ENCODE data around the gene MAD1L1.
"Not testable (repeated sequence)": the region's sequence is repeated elsewhere in the genome, so short reads cannot be mapped to it uniquely, and the experiment has no call there.

The MAD1L1 gene

DNA sequence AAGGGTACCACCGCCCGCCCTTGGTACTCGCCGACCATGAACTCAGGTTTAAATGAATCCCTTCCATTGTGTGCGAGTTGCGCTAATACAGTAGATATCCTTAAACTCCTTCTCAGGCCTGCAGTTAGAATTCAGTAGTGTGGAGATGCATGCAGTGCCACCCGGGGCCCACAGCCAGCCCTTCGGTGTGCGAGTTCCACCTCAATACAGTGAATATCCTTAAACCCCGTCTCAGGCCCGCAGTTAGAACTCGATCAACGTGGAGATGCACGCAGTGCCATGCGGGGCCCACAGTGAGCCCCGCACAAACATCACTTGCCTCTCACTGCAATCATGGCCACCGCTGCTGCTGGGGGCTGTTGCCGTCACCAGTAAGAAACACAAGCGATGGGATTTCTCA lies 261.9 kb downstream of the MAD1L1 start:
- no peak for DNase-seq
- Histone ChIP-seq H3K23ac (ENCODE audit: low read length) (no peak overlapping the region), H3K79me1 (ENCODE audit: low read length) (no peaks in the 10 kb centered on the region), H3K9me3 (ENCODE audit: insufficient read depth, low read depth, low read length) (no peaks in the 10 kb centered on the region), H3K18ac (ENCODE audit: low read length) (no peak overlapping the region), H3K27me3 (ENCODE audit: insufficient read depth, low read length) (no peaks in the 10 kb centered on the region), H3K4me2 (ENCODE audit: low read length) (no peak overlapping the region), H4K12ac (ENCODE audit: low read depth, low read length) (no peak overlapping the region), H4K8ac (ENCODE audit: low read depth, low read length) (no peak overlapping the region), H3K36me3 (ENCODE audit: control insufficient read depth in 1 of 2, insufficient read depth in 2 of 2, low read length in 2 of 2) (peaks cover 8 to 20% of the 10 kb centered on the region in 2 experiments), H3K79me2 (ENCODE audit: control insufficient read depth, insufficient read depth, low read length, poor library complexity) (no peaks in the 10 kb centered on the region), H3K27ac (ENCODE audit: low read depth, low read length) (no peak overlapping the region), H3K4me3 (ENCODE audit: low read depth, low read length) (no peak overlapping the region), H2AK5ac (ENCODE audit: low read length) (no peak overlapping the region), H4K91ac (ENCODE audit: low read depth, low read length) (no peak overlapping the region), H2BK120ac (ENCODE audit: insufficient read depth, low read length, poor library complexity) (no peak overlapping the region), H2AFZ (ENCODE audit: insufficient read depth, low read length, poor library complexity) (no peak overlapping the region), H3K4ac (ENCODE audit: low read depth, low read length) (no peak overlapping the region), H3K14ac (ENCODE audit: low read length) (no peak overlapping the region), H2BK5ac (ENCODE audit: low read depth, low read length, poor library complexity) (no peak overlapping the region), H2BK12ac (ENCODE audit: low read length) (no peak overlapping the region), H3K9ac (ENCODE audit: low read length) (no peak overlapping the region), H3K4me1 (ENCODE audit: control insufficient read depth in 1 of 2, insufficient read depth in 2 of 2, low read length in 2 of 2) (no peaks in the 10 kb centered on the region)
- WGBS (ENCODE audit: extremely low coverage, insufficient coverage, insufficient read length): no CpG with 5 or more reads among the region's 19 CpGs

DNA sequence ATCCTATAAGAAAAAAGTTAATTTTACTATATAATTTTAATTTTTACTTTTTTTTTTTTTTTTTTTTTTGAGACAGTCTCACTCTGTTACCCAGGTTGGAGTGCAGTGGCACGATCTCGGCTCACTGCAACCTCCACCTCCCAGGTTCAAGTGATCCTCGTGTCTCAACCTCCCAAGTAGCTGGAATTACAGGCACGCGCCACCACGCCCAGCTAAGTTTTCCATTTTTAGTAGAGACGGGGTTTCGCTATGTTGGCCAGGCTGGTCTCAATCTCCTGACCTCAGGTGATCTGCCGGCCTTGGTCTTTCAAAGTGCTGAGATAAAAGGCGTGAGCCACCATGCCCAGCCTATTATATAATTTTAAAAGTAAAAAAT lies 262.5 kb downstream of the MAD1L1 start:
- H2BK120ac ChIP-seq (ENCODE audit: insufficient read depth, low read length, poor library complexity); DNase-seq: not testable (repeated sequence)
- no CpG with 5 or more reads among the region's 10 CpGs for WGBS (ENCODE audit: extremely low coverage, insufficient coverage, insufficient read length)

DNA sequence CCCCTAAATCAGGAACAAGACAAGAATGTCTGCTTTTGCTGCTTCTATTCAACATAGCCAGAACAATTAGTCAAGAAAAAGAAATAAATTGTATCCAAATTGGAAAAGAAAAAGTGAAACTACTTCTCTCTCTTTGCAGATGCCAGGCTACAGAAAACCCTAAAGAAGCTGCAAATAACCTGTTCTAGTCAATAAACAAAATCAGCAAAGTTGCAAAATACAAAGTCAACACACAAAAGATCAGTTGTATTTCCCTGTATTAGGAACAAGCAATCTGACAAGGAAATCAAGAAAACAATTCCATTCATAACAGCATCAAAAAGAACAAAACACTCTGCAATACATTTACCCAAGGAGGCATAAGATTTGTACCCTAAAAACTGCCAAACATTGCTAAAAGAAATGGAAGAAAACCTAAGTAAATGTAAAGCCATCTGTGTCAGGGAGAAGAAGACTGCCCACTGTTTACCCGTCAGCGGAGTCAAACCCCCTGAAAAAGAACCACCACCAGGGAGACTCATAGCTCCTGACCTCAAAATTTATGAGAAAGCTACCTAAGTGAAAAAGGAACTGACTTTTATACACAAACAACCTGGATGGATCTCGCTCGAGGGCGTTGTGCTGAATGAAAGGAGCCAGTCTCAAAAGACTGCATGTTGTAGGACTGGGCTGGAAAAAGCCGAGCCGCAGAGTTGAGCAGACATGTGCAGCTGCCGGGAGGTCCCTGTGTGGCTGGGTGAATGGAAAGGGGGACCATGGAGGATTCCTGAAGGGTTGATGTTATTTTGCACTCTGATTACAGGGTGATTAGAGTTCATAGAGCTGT lies 263.1 kb downstream of the MAD1L1 start:
- Histone ChIP-seq H4K8ac (ENCODE audit: low read depth, low read length) (no peak overlapping the region), H2BK5ac (ENCODE audit: low read depth, low read length, poor library complexity) (no peak overlapping the region), H3K4me3 (ENCODE audit: low read depth, low read length) (no peak overlapping the region), H3K14ac (ENCODE audit: low read length) (no peak overlapping the region), H3K4ac (ENCODE audit: low read depth, low read length) (no peak overlapping the region), H2BK12ac (ENCODE audit: low read length) (no peak overlapping the region), H3K27me3 (ENCODE audit: insufficient read depth, low read length) (no peaks in the 10 kb centered on the region), H3K36me3 (ENCODE audit: control insufficient read depth in 1 of 2, insufficient read depth in 2 of 2, low read length in 2 of 2) (peaks cover 5 to 18% of the 10 kb centered on the region in 2 experiments), H4K91ac (ENCODE audit: low read depth, low read length) (no peak overlapping the region), H2AK5ac (ENCODE audit: low read length) (no peak overlapping the region), H2BK120ac (ENCODE audit: insufficient read depth, low read length, poor library complexity) (no peak overlapping the region), H3K9ac (ENCODE audit: low read length) (no peak overlapping the region), H3K79me2 (ENCODE audit: control insufficient read depth, insufficient read depth, low read length, poor library complexity) (no peaks in the 10 kb centered on the region), H2AFZ (ENCODE audit: insufficient read depth, low read length, poor library complexity) (no peak overlapping the region), H4K12ac (ENCODE audit: low read depth, low read length) (no peak overlapping the region), H3K4me1 (ENCODE audit: control insufficient read depth in 1 of 2, insufficient read depth in 2 of 2, low read length in 2 of 2) (no peaks in the 10 kb centered on the region), H3K27ac (ENCODE audit: low read depth, low read length) (no peak overlapping the region), H3K79me1 (ENCODE audit: low read length) (no peaks in the 10 kb centered on the region), H3K4me2 (ENCODE audit: low read length) (no peak overlapping the region), H3K18ac (ENCODE audit: low read length) (no peak overlapping the region), H3K23ac (ENCODE audit: low read length) (no peak overlapping the region), H3K9me3 (ENCODE audit: insufficient read depth, low read depth, low read length) (no peaks in the 10 kb centered on the region)
- no peak for DNase-seq
- no CpG with 5 or more reads among the region's 8 CpGs for WGBS (ENCODE audit: extremely low coverage, insufficient coverage, insufficient read length)

More for the DNA sequence above, 262.5 kb downstream of the MAD1L1 start:
- not testable (repeated sequence) for H3K14ac ChIP-seq (ENCODE audit: low read length); H3K4ac ChIP-seq (ENCODE audit: low read depth, low read length); H4K91ac ChIP-seq (ENCODE audit: low read depth, low read length); H2AK5ac ChIP-seq (ENCODE audit: low read length); H4K12ac ChIP-seq (ENCODE audit: low read depth, low read length); H3K79me1 ChIP-seq (ENCODE audit: low read length); H3K9me3 ChIP-seq (ENCODE audit: insufficient read depth, low read depth, low read length); H2AFZ ChIP-seq (ENCODE audit: insufficient read depth, low read length, poor library complexity); H3K4me2 ChIP-seq (ENCODE audit: low read length); H2BK5ac ChIP-seq (ENCODE audit: low read depth, low read length, poor library complexity); H3K79me2 ChIP-seq (ENCODE audit: control insufficient read depth, insufficient read depth, low read length, poor library complexity); H2BK12ac ChIP-seq (ENCODE audit: low read length); H3K4me1 ChIP-seq (ENCODE audit: control insufficient read depth in 1 of 2, insufficient read depth in 2 of 2, low read length in 2 of 2); H3K27me3 ChIP-seq (ENCODE audit: insufficient read depth, low read length); H3K27ac ChIP-seq (ENCODE audit: low read depth, low read length); H3K9ac ChIP-seq (ENCODE audit: low read length); H4K8ac ChIP-seq (ENCODE audit: low read depth, low read length); H3K4me3 ChIP-seq (ENCODE audit: low read depth, low read length); H3K18ac ChIP-seq (ENCODE audit: low read length); H3K23ac ChIP-seq (ENCODE audit: low read length)
- peaks cover 5 to 18% of the 10 kb centered on the region in 2 experiments for H3K36me3 ChIP-seq (ENCODE audit: control insufficient read depth in 1 of 2, insufficient read depth in 2 of 2, low read length in 2 of 2)

DNA sequence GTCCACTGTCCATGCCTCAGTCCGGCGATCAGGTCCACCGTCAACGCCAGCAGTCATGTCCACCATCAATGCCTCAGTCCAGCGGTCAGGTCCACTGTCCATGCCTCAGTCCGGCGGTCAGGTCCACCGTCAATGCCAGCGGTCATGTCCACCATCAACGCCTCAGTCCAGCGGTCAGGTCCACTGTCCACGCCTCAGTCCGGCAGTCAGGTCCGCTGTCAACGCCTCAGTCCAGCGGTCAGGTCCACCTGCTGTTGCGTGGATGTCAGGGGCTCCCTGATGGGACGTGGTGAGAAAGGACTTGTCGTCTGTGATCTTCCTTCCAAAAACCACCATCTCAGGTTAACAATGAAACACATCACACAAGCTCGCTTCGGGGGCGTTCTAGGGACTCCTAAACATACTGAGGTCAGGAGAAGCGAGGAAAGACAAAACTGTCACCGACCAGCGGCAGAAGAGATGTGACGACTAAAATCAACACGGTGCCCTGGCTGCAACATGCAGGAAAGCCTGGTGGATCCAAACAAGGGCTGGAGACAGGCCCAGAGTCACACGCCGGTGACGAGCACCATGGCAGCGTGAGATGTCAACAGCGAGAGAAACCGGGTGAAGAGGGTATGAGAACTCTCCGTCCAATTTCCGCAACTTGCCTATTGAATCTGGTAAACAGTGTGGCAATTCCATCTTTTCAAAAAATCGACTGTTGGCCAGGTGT lies 264.2 kb downstream of the MAD1L1 start:
- Histone ChIP-seq H3K27me3 (ENCODE audit: insufficient read depth, low read length) (no peaks in the 10 kb centered on the region), H3K9me3 (ENCODE audit: insufficient read depth, low read depth, low read length) (no peaks in the 10 kb centered on the region), H2BK5ac (ENCODE audit: low read depth, low read length, poor library complexity) (no peak overlapping the region), H3K4me2 (ENCODE audit: low read length) (no peak overlapping the region), H2AK5ac (ENCODE audit: low read length) (no peak overlapping the region), H4K91ac (ENCODE audit: low read depth, low read length) (no peak overlapping the region), H4K12ac (ENCODE audit: low read depth, low read length) (no peak overlapping the region), H4K8ac (ENCODE audit: low read depth, low read length) (no peak overlapping the region), H3K23ac (ENCODE audit: low read length) (no peak overlapping the region), H2BK12ac (ENCODE audit: low read length) (no peak overlapping the region), H3K79me2 (ENCODE audit: control insufficient read depth, insufficient read depth, low read length, poor library complexity) (no peaks in the 10 kb centered on the region), H3K4ac (ENCODE audit: low read depth, low read length) (no peak overlapping the region), H3K79me1 (ENCODE audit: low read length) (no peaks in the 10 kb centered on the region), H3K14ac (ENCODE audit: low read length) (no peak overlapping the region), H3K27ac (ENCODE audit: low read depth, low read length) (no peak overlapping the region), H3K9ac (ENCODE audit: low read length) (no peak overlapping the region), H3K18ac (ENCODE audit: low read length) (no peak overlapping the region), H3K4me1 (ENCODE audit: control insufficient read depth in 1 of 2, insufficient read depth in 2 of 2, low read length in 2 of 2) (no peaks in the 10 kb centered on the region), H2BK120ac (ENCODE audit: insufficient read depth, low read length, poor library complexity) (no peak overlapping the region), H2AFZ (ENCODE audit: insufficient read depth, low read length, poor library complexity) (no peak overlapping the region), H3K36me3 (ENCODE audit: control insufficient read depth in 1 of 2, insufficient read depth in 2 of 2, low read length in 2 of 2) (peaks cover 5 to 17% of the 10 kb centered on the region in 2 experiments), H3K4me3 (ENCODE audit: low read depth, low read length) (no peak overlapping the region)
- no CpG with 5 or more reads among the region's 36 CpGs for WGBS (ENCODE audit: extremely low coverage, insufficient coverage, insufficient read length)
- no peak for DNase-seq

Data from trophoblast cell (in vitro differentiated cells and primary cell).